NT2/D1 (cell line): ENCODE measurements around the gene RNF13.

Source experiments
- DNase-seq: peaks from one replicate; pipeline ENCODE4 v3.0.0-alpha.2; 2011; ENCODE audit warnings: low read depth, low spot score
- H3K27me3 ChIP-seq: 2 replicates; pipeline ENCODE4 v1.6.0; 2011; ENCODE audit warnings: mild to moderate bottlenecking; ENCODE audit not compliant: insufficient read length, insufficient read depth
- H3K36me3 ChIP-seq: 2 replicates; pipeline ENCODE4 v1.6.1; 2011; ENCODE audit warnings: mild to moderate bottlenecking, low read length, mixed read lengths; ENCODE audit not compliant: insufficient read depth, insufficient read length
- H3K4me1 ChIP-seq: 2 replicates; pipeline ENCODE4 v1.5.1; 2011; ENCODE audit not compliant: insufficient read depth, insufficient read length
- H3K4me3 ChIP-seq: 2 replicates; pipeline ENCODE4 v1.5.1; 2011; ENCODE audit warnings: low read depth; ENCODE audit not compliant: insufficient read length
- H3K9ac ChIP-seq: 2 replicates; pipeline ENCODE4 v1.6.0; 2011; ENCODE audit warnings: low read depth; ENCODE audit not compliant: insufficient read length
- H3K9me3 ChIP-seq: 2 replicates; pipeline ENCODE4 v1.5.1; 2011; ENCODE audit warnings: mild to moderate bottlenecking, low read length; ENCODE audit not compliant: insufficient read depth
- SUZ12 ChIP-seq: IDR thresholded peaks from 2 replicates; pipeline ENCODE4 v1.6.1; 2011; ENCODE audit not compliant: insufficient read length, insufficient read depth; ENCODE audit errors: extremely low read depth
- YY1 ChIP-seq: IDR thresholded peaks from 2 replicates; pipeline ENCODE4 v1.6.1; 2011; ENCODE audit not compliant: insufficient read length, insufficient read depth
- ZNF274 ChIP-seq: IDR thresholded peaks from 2 replicates; pipeline ENCODE4 v1.6.1; 2011; ENCODE audit warnings: mild to moderate bottlenecking, low read depth, low read length

The RNF13 gene

DNA sequence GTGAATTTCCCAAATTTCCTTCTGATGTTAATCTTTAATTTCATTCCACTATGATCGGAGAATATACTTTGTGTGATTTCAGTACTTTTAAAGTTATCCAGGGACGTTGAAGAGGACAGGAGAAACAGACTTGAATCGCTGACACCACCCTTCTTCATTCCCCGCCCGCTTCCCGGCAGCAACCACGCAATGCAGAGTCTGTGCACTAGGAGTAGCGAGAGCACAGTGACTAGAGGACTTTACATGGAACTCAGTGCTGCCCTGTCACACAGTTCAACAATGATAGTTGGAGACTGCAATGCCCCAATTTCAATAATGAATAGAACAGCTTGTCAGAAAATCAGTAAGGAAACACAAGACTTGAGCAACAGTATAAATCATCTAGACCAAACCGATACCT is 73.9 kb downstream of the RNF13 start:
- Histone ChIP-seq H3K27me3 (no peaks in the 10 kb centered on the region), H3K9ac (no peak overlapping the region), H3K36me3 (no peaks in the 10 kb centered on the region), H3K9me3 (no peaks in the 10 kb centered on the region), H3K4me3 (no peak overlapping the region), H3K4me1 (no peaks in the 10 kb centered on the region)
- no peak for DNase-seq
- TF ChIP-seq YY1 = no peak
- TF ChIP-seq SUZ12 = no peak
- TF ChIP-seq ZNF274 = no peak

GRCh38 chr3:149891621-149892020 is 78.6 kb downstream of the RNF13 start:
- no peaks in the 10 kb centered on the region for H3K9me3 ChIP-seq
- H3K4me1 ChIP-seq = no peaks in the 10 kb centered on the region
- H3K27me3 ChIP-seq = no peaks in the 10 kb centered on the region
- DNase-seq = no peak
- H3K36me3 ChIP-seq = no peaks in the 10 kb centered on the region
- H3K4me3 ChIP-seq = no peak overlapping the region
- no peak overlapping the region for H3K9ac ChIP-seq
- TF ChIP-seq SUZ12 (no peak), ZNF274 (no peak)

DNA sequence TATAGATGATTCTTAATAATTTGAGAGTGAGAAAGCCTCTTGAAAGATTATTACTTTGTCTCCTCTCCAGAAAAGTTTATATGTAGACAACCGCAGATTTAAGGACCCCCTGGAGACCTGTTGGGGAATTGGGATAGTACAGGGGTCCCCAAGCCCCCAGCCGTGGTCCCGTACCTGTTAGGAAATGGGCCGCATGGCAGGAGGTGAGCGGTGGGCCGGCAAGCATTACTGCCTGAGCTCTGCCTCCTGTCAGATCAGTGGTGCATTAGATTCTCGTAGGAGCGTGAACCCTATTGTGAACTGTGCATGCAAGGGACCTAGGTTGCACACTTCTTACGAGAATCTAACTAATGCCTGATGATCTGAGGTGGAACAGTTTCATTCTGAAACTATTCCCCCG is 79.4 kb downstream of the RNF13 start:
- TF ChIP-seq SUZ12 = no peak
- H3K9me3 ChIP-seq = no peaks in the 10 kb centered on the region
- H3K4me3 ChIP-seq = no peak overlapping the region
- no peak overlapping the region for H3K9ac ChIP-seq
- no peaks in the 10 kb centered on the region for H3K4me1 ChIP-seq
- no peaks in the 10 kb centered on the region for H3K27me3 ChIP-seq
- no peaks in the 10 kb centered on the region for H3K36me3 ChIP-seq
- DNase-seq = no peak

DNA sequence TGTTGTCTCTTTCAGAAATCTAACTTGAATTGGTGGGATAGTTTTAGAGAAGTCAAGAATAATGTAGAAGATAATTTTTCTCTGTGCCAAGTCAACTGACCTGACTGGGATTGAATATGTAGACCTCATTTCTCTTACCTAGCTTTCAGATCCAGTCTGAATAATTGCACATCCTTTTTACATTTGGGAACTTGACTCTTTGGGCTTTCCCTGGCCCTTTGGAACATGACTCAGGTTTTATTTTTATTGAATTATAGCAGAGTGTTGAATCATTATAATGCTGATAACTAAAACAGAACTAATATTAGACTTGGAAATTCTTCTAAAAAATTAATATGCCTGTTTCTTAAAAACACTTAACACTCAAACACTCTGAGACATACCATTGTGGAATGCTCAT is 81.2 kb downstream of the RNF13 start:
- H3K9ac ChIP-seq = no peak overlapping the region
- TF ChIP-seq YY1 = no peak
- no peak for TF ChIP-seq SUZ12
- TF ChIP-seq ZNF274 = no peak
- no peak for DNase-seq
- H3K36me3 ChIP-seq = no peaks in the 10 kb centered on the region
- H3K4me3 ChIP-seq = no peak overlapping the region
- H3K9me3 ChIP-seq = no peaks in the 10 kb centered on the region
- H3K27me3 ChIP-seq = no peaks in the 10 kb centered on the region
- no peaks in the 10 kb centered on the region for H3K4me1 ChIP-seq

GRCh38 chr3:149895339-149895738 is 82.3 kb downstream of the RNF13 start:
- Histone ChIP-seq H3K4me3 (no peak overlapping the region), H3K4me1 (no peaks in the 10 kb centered on the region), H3K9ac (no peak overlapping the region), H3K9me3 (no peaks in the 10 kb centered on the region), H3K36me3 (no peaks in the 10 kb centered on the region), H3K27me3 (no peaks in the 10 kb centered on the region)
- no peak for TF ChIP-seq ZNF274
- no peak for TF ChIP-seq YY1
- TF ChIP-seq SUZ12 = no peak
- DNase-seq = no peak

GRCh38 chr3:149895769-149896168 is 82.8 kb downstream of the RNF13 start:
- no peak for DNase-seq
- H3K27me3 ChIP-seq = no peaks in the 10 kb centered on the region
- H3K36me3 ChIP-seq = no peaks in the 10 kb centered on the region
- no peak for TF ChIP-seq YY1
- no peak for TF ChIP-seq ZNF274
- TF ChIP-seq SUZ12 = no peak
- no peaks in the 10 kb centered on the region for H3K4me1 ChIP-seq
- no peak overlapping the region for H3K4me3 ChIP-seq
- no peaks in the 10 kb centered on the region for H3K9me3 ChIP-seq
- H3K9ac ChIP-seq = no peak overlapping the region

- no peak for DNase-seq
- Histone ChIP-seq H3K36me3 (no peaks in the 10 kb centered on the region), H3K9ac (no peak overlapping the region), H3K4me3 (no peak overlapping the region), H3K9me3 (no peaks in the 10 kb centered on the region), H3K27me3 (no peaks in the 10 kb centered on the region), H3K4me1 (no peaks in the 10 kb centered on the region)
- no peak for TF ChIP-seq SUZ12
- TF ChIP-seq ZNF274 = no peak
- no peak for TF ChIP-seq YY1
These were observed 85.8 kb downstream of the RNF13 start for GRCh38 chr3:149898771-149899170.

- Histone ChIP-seq H3K9me3 (no peaks in the 10 kb centered on the region), H3K27me3 (no peaks in the 10 kb centered on the region), H3K4me3 (no peak overlapping the region), H3K9ac (no peak overlapping the region), H3K36me3 (no peaks in the 10 kb centered on the region), H3K4me1 (no peaks in the 10 kb centered on the region)
- no peak for TF ChIP-seq YY1
- TF ChIP-seq SUZ12 = no peak
- TF ChIP-seq ZNF274 = no peak
- DNase-seq = no peak
These were observed 87.3 kb downstream of the RNF13 start for GRCh38 chr3:149900322-149900721.
